GM19397 (cell line): ENCODE results near the gene ATP8A2.

Experiments used
- ATAC-seq: cut with Tn5 transposase; IDR thresholded peaks from one replicate; pipeline ENCODE4 v1.9.1; 2021; ENCODE audit warnings: mild to moderate bottlenecking, moderate library complexity; ENCODE audit not compliant: unreplicated experiment

Gene ATP8A2

GRCh38 chr13:25874907-25875306 is 503.1 kb downstream of the ATP8A2 start:
- ATAC-seq: no peak

- no peak for ATAC-seq
Measured at GRCh38 chr13:25876247-25876646, 504.5 kb downstream of the ATP8A2 start.

GRCh38 chr13:25879466-25879865 is 507.7 kb downstream of the ATP8A2 start:
- ATAC-seq: no peak

- no peak for ATAC-seq
Measured at GRCh38 chr13:25881136-25881926, 509.6 kb downstream of the ATP8A2 start.

GRCh38 chr13:25881971-25882451 is 510.2 kb downstream of the ATP8A2 start:
- no peak for ATAC-seq

GRCh38 chr13:25882466-25883357 is 510.9 kb downstream of the ATP8A2 start:
- no peak for ATAC-seq

- no peak for ATAC-seq
Measured at GRCh38 chr13:25885418-25885817, 513.6 kb downstream of the ATP8A2 start.

GRCh38 chr13:25886438-25887214 is 514.9 kb downstream of the ATP8A2 start:
- ATAC-seq: no peak

- no peak for ATAC-seq
Measured at GRCh38 chr13:25887962-25888655, 516.3 kb downstream of the ATP8A2 start.

GRCh38 chr13:25890671-25891212 is 519.0 kb downstream of the ATP8A2 start:
- ATAC-seq: no peak

- ATAC-seq: no peak
Measured at GRCh38 chr13:25898991-25899390, 527.2 kb downstream of the ATP8A2 start.

- ATAC-seq: no peak
Measured at GRCh38 chr13:25899464-25899863, 527.7 kb downstream of the ATP8A2 start.

GRCh38 chr13:25899952-25900351 is 528.2 kb downstream of the ATP8A2 start:
- no peak for ATAC-seq

- peak; percentile 61 for ATAC-seq
Measured at GRCh38 chr13:25901460-25902376, 529.9 kb downstream of the ATP8A2 start.

GRCh38 chr13:25902455-25902854 is 530.7 kb downstream of the ATP8A2 start:
- ATAC-seq: no peak

GRCh38 chr13:25902891-25903341 is 531.1 kb downstream of the ATP8A2 start:
- ATAC-seq: no peak

GRCh38 chr13:25904830-25905229 is 533.1 kb downstream of the ATP8A2 start:
- no peak for ATAC-seq

GRCh38 chr13:25905611-25906010 is 533.8 kb downstream of the ATP8A2 start:
- ATAC-seq: no peak

GRCh38 chr13:25906191-25906661 is 534.5 kb downstream of the ATP8A2 start:
- ATAC-seq: no peak
